Activated CD8-positive, alpha-beta T cell treated with anti-CD3 and anti-CD28 coated beads for 36 hours (primary cell): ENCODE data around the gene FBXL16. TPM values are rescaled to one million over a fixed set of nuclear protein-coding genes. Genes with fewer than 3 reads are reported as not detected.
A peak's percentile ranks its signal among the peaks of the same experiment; 100 is the strongest.

ENCODE experiments used
- ATAC-seq: fragments of 200-7000 bp; cut with Tn5 transposase; one replicate; pipeline ENCODE4 v1.10.0; 2021; ENCODE audit warnings: mild to moderate bottlenecking, moderate library complexity
- CTCF ChIA-PET: fragments of 350-600 bp; sonication (Branson Sonifier 250); formaldehyde crosslinking; loops from one replicate; lab custom pipeline; 2021; ENCODE audit warnings: antibody characterized with exemption; lab: Charles Lee
- POLR2A ChIA-PET: fragments of 350-600 bp; sonication (Branson Sonifier 250); formaldehyde crosslinking; loops from one replicate; lab custom pipeline; 2021; ENCODE audit warnings: antibody characterized with exemption; lab: Charles Lee
- DNase-seq: peaks from one replicate; pipeline ENCODE4 v3.0.0-alpha.2; 2020
- H3K27ac Mint-ChIP-seq: one replicate; pipeline ENCODE4 v1.8.0; 2021; ENCODE audit warnings: mild to moderate bottlenecking, mixed read lengths
- H3K27me3 Mint-ChIP-seq: one replicate; pipeline ENCODE4 v1.8.0; 2021; ENCODE audit warnings: mixed read lengths
- H3K36me3 Mint-ChIP-seq: one replicate; pipeline ENCODE4 v1.8.0; 2021; ENCODE audit warnings: low read depth, mixed read lengths
- H3K4me1 Mint-ChIP-seq: one replicate; pipeline ENCODE4 v1.8.0; 2021; ENCODE audit warnings: low read depth, mixed read lengths
- H3K4me3 Mint-ChIP-seq: one replicate; pipeline ENCODE4 v1.8.0; 2021; ENCODE audit warnings: mild to moderate bottlenecking, moderate library complexity, mixed read lengths
- H3K9me3 Mint-ChIP-seq: one replicate; pipeline ENCODE4 v1.8.0; 2021; ENCODE audit warnings: mixed read lengths
- intact Hi-C: fragments of 100-400 bp; cut with micrococcal nuclease; formaldehyde crosslinking; loops from one replicate; pipeline ENCODE4 v1.10.0; 2022
- total RNA-seq, 2 experiments: library from RNA; stranded (reverse); gene quantifications; one replicate each; pipeline ENCODE4 v1.2.3, GENCODE V29; 2021
- TF ChIP-seq, protein P1 (sequence below): fragments of 200-600 bp; IDR thresholded peaks from one replicate; pipeline ENCODE4 v1.8.0; 2022; ENCODE audit warnings: antibody characterized with exemption, mild to moderate bottlenecking

Gene FBXL16
- total RNA-seq, 2 experiments from 2014 or later, result 5.9 to 8.0 TPM

DNA sequence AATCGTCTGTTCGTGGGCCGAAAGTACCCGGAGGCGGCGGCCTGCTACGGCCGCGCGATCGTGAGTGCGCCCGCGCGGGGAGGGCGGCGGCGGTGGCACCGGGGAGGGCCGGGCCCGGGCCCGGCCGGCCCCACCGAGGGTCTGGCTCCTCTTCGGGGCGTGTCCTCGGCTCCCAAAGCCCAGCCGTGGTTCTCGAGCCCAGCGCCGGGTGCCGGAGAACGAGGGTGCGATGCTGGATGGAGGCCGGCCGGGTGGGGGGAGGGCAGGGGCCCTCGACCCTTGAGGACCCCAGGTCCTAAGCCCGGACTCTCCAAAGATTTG, 25.0 kb downstream of the FBXL16 start:
- ATAC-seq (no peak), DNase-seq (no peak)
- Mint-ChIP-seq H3K36me3 (peaks cover 20% of the 10 kb centered on the region), H3K27me3 (peaks cover 3% of the 10 kb centered on the region), H3K4me3 (peak overlapping the region; percentile 83), H3K4me1 (peaks cover 40% of the 10 kb centered on the region), H3K9me3 (no peaks in the 10 kb centered on the region), H3K27ac (no peak overlapping the region)
- intact Hi-C loops, result no loop called here
- TF ChIP-seq, protein P1, sequence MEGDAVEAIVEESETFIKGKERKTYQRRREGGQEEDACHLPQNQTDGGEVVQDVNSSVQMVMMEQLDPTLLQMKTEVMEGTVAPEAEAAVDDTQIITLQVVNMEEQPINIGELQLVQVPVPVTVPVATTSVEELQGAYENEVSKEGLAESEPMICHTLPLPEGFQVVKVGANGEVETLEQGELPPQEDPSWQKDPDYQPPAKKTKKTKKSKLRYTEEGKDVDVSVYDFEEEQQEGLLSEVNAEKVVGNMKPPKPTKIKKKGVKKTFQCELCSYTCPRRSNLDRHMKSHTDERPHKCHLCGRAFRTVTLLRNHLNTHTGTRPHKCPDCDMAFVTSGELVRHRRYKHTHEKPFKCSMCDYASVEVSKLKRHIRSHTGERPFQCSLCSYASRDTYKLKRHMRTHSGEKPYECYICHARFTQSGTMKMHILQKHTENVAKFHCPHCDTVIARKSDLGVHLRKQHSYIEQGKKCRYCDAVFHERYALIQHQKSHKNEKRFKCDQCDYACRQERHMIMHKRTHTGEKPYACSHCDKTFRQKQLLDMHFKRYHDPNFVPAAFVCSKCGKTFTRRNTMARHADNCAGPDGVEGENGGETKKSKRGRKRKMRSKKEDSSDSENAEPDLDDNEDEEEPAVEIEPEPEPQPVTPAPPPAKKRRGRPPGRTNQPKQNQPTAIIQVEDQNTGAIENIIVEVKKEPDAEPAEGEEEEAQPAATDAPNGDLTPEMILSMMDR, result no peak
- POLR2A ChIA-PET, result interaction anchor here (0.6 to 2.7 kb wide), 9 partner anchors 9 to 625 kb away, joined by 3 to 16 read pairs (median 5); partner anchors contain the start of genes METTL26, RHOT2, WDR24 and WDR90
- CTCF ChIA-PET, result interaction anchor here (1.0 to 1.7 kb wide), 4 partner anchors 13 to 105 kb away, joined by 3 to 6 read pairs (median 4); partner anchors contain the start of gene RHOT2

GRCh38 chr16:679814-680624, 25.6 kb downstream of the FBXL16 start, which contains the start of gene STUB1:
STUB1 (plus strand) TSS chr16:680410; CDS start chr16:680526, 116 bp downstream.
- Mint-ChIP-seq H3K4me1 (peaks cover 40% of the 10 kb centered on the region), H3K27me3 (peaks cover 6% of the 10 kb centered on the region), H3K4me3 (peak within 1 kb of the TSS; percentile 83), H3K9me3 (no peaks in the 10 kb centered on the region), H3K36me3 (peaks cover 20% of the 10 kb centered on the region), H3K27ac (peak within 1 kb of the TSS; percentile 90)
- intact Hi-C loops, result no loop called here
- DNase-seq (peak; percentile 88), ATAC-seq (peak; percentile 67)
- ChIA-PET POLR2A (interaction anchor here (0.6 to 2.7 kb wide), 11 partner anchors 9 to 625 kb away, joined by 3 to 16 read pairs (median 5); partner anchors contain the start of genes METTL26, RHOT2, WDR24 and WDR90), CTCF (interaction anchor here (1.2 to 1.4 kb wide), 3 partner anchors 12 to 106 kb away, joined by 3 to 9 read pairs (median 3); partner anchors contain the start of gene RHOT2)
- TF ChIP-seq, protein P1, result no peak

DNA sequence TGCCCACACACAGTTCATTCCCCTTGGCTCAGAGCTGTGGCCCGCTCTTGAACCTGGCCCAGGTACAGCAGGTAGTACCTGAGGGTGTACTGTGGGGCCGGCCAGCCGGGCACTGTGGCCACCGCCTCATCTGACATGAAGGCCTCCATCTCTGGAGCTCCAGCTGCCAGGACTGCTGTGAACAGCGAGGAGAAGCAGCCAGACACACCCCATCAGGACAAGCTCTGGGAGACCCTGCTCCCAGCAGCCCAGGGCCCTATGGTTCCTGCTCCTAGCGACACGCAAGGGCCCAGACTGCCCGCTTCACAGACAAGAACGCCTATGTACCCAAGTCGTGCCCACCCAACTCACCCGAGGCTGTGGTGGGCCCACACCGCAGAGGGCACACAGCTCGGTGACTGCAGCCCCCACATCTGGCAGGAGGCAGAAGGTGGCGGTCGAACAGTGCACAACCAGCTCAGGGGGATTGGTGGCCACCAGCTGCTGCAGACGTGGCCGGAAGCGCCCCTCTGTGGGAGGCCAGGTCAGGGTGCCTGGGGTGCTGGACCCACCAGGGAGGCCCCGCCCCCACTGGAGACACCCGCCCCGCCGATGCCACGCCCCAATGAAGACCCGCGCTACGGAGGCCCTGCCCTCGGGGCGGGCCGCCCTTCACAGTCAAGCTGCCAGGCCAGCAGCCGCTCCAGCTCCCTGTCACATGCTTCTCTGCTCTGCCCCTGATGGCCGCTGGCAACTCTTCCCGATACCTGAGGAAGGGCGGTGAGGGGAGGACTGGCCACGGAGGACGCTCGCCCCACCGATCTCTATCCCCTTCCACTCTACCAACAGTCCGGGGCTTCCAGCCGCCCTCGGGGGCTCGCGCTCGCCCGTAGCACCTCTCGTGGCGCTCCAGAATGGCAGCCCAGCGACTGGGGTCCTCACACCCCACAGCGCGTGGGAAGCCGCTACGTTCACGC, 26.5 kb downstream of the FBXL16 start:
- POLR2A ChIA-PET, result interaction anchor here (0.5 to 2.7 kb wide), 8 partner anchors 9 to 1309 kb away, joined by 3 to 11 read pairs (median 3); partner anchors contain the start of genes RHOT2 and WDR90
- CTCF ChIA-PET, result interaction anchor here (1.0 to 1.4 kb wide), 2 partner anchors 12 to 30 kb away, joined by 3 to 9 read pairs; partner anchors contain the start of genes RHOT2 and WDR90

GRCh38 chr16:678209-678857, 27.3 kb downstream of the FBXL16 start:
- peaks cover 7% of the 10 kb centered on the region for H3K27me3 Mint-ChIP-seq
- no peaks in the 10 kb centered on the region for H3K9me3 Mint-ChIP-seq
- peaks cover 19% of the 10 kb centered on the region for H3K36me3 Mint-ChIP-seq
- DNase-seq (no peak), ATAC-seq (no peak)
- CTCF ChIA-PET, result interaction anchor here (1.0 to 1.4 kb wide), 2 partner anchors 11 to 29 kb away, joined by 3 to 9 read pairs; partner anchors contain the start of genes RHOT2 and WDR90
- H3K4me1 Mint-ChIP-seq, result peaks cover 34% of the 10 kb centered on the region
- peak overlapping the region; percentile 11 for H3K4me3 Mint-ChIP-seq
- intact Hi-C loops, result no loop called here
- no peak overlapping the region for H3K27ac Mint-ChIP-seq
- POLR2A ChIA-PET, result interaction anchor here (0.5 to 1.4 kb wide), 6 partner anchors 8 to 1310 kb away, joined by 3 to 9 read pairs (median 3); partner anchors contain the start of genes RHOT2 and WDR90
- TF ChIP-seq, protein P1, result no peak

More for the DNA sequence above, 26.5 kb downstream of the FBXL16 start:
- Mint-ChIP-seq H3K36me3 (peaks cover 20% of the 10 kb centered on the region), H3K4me3 (peak overlapping the region; percentile 75), H3K9me3 (no peaks in the 10 kb centered on the region), H3K27me3 (peaks cover 7% of the 10 kb centered on the region), H3K27ac (peak overlapping the region; percentile 65), H3K4me1 (peaks cover 36% of the 10 kb centered on the region)
- ATAC-seq (peak; percentile 26), DNase-seq (peak; percentile 61)
- TF ChIP-seq, protein P1, result no peak
- intact Hi-C loops, result no loop called here
